ENCODE data around the gene MPO.

GRCh38 chr17:58262149-58262548 lies 18.6 kb downstream of the MPO start:
- TF ChIP-seq CTCF (IDR thresholded peaks at IDR 0.05) (no peak), POLR2A (IDR thresholded peaks at IDR 0.05) (no peak)
